ENCODE measurements around the gene APBB1. TPM values are rescaled to one million over a fixed set of nuclear protein-coding genes. Genes with fewer than 3 reads are reported as not detected.

APBB1 gene
- total and polyA plus RNA-seq, 8 donors = 18.8 to 60.1 (median 22.0) TPM

DNA sequence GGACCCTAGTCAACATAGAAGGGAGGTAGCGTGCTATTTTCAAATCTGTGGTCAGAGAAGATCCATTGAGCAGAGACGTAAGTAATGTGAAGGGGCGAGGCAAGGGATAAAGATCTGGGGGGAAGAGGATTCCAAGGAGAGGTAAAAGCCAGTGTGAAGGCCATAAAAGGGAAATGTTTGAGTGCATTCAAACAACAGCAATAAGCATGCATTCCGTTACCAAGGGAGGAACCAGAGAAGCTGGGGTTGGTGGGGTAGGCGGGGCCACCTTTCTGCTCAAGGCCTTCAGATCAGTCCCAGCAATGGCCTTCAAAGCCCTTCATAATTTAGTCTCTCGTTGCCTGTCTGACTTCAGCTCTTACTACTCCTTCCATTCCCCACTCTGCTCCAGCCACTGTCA is 47.1 kb downstream of the APBB1 start:
- no peaks in the 10 kb centered on the region for H3K4me1 ChIP-seq
- H3K36me3 ChIP-seq = no peaks in the 10 kb centered on the region
- intact Hi-C loops (cut with DNase I; ENCODE audit: low total_unique reads) = loop anchor here (10.0 kb wide), 1 partner anchor 133 kb away; no protein-coding TSS in a partner anchor
- H3K4me3 ChIP-seq = no peak overlapping the region
- no peak for DNase-seq
- H3K27ac ChIP-seq = no peak overlapping the region
- TF ChIP-seq POLR2A (IDR thresholded peaks at IDR 0.05) (no peak), EP300 (IDR thresholded peaks at IDR 0.05) (no peak), POLR2AphosphoS5 (IDR thresholded peaks at IDR 0.05) (no peak)
- TF ChIP-seq, protein P1, sequence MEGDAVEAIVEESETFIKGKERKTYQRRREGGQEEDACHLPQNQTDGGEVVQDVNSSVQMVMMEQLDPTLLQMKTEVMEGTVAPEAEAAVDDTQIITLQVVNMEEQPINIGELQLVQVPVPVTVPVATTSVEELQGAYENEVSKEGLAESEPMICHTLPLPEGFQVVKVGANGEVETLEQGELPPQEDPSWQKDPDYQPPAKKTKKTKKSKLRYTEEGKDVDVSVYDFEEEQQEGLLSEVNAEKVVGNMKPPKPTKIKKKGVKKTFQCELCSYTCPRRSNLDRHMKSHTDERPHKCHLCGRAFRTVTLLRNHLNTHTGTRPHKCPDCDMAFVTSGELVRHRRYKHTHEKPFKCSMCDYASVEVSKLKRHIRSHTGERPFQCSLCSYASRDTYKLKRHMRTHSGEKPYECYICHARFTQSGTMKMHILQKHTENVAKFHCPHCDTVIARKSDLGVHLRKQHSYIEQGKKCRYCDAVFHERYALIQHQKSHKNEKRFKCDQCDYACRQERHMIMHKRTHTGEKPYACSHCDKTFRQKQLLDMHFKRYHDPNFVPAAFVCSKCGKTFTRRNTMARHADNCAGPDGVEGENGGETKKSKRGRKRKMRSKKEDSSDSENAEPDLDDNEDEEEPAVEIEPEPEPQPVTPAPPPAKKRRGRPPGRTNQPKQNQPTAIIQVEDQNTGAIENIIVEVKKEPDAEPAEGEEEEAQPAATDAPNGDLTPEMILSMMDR (IDR thresholded peaks at IDR 0.05) = no peak
- H3K27me3 ChIP-seq = no peaks in the 10 kb centered on the region
- no peaks in the 10 kb centered on the region for H3K9me3 ChIP-seq
- whole genome bisulfite sequencing, 5 donors = 82 to 88% (median 85%) methylated on average over 6 of the region's 6 CpGs

DNA sequence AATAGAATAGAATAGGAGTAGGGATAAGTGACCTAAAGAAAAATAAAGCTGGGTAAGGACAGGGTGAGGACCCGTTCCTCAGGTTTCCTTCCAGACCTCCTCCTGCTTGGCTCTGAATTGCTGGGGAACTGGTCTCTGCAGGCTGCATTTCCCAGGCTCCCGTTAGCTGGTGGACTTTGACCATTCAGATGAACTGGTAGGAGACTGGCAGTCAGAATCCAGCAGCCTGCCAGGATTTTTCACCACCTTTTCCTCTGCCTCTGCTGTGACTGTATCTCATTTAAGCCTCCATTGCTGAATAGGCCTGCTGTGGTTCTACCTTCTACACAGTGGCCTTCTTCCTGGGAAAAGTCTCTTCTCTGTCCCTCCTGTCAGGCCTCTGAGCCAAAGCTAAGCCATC is 53.2 kb downstream of the APBB1 start:
- intact Hi-C loops (cut with DNase I; ENCODE audit: low total_unique reads) = no loop called here
- no peaks in the 10 kb centered on the region for H3K27me3 ChIP-seq
- H3K4me3 ChIP-seq = no peak overlapping the region
- H3K9me3 ChIP-seq = no peaks in the 10 kb centered on the region
- H3K27ac ChIP-seq = peak overlapping the region; percentile 23 to 61 (median 26)
- 23 to 69% (median 36%) methylated on average over 2 of the region's 2 CpGs for WGBS, 5 donors
- TF ChIP-seq POLR2A (IDR thresholded peaks at IDR 0.05) (no peak), EP300 (IDR thresholded peaks at IDR 0.05) (no peak), POLR2AphosphoS5 (IDR thresholded peaks at IDR 0.05) (peak in 1 of 3 donors; percentile 16)
- TF ChIP-seq, protein P1 (IDR thresholded peaks at IDR 0.05) = no peak
- H3K4me1 ChIP-seq = peaks cover 0 to 31% (median 15%) of the 10 kb centered on the region in 4 donors
- no peaks in the 10 kb centered on the region for H3K36me3 ChIP-seq
- peak; percentile 78 to 92 for DNase-seq

DNA sequence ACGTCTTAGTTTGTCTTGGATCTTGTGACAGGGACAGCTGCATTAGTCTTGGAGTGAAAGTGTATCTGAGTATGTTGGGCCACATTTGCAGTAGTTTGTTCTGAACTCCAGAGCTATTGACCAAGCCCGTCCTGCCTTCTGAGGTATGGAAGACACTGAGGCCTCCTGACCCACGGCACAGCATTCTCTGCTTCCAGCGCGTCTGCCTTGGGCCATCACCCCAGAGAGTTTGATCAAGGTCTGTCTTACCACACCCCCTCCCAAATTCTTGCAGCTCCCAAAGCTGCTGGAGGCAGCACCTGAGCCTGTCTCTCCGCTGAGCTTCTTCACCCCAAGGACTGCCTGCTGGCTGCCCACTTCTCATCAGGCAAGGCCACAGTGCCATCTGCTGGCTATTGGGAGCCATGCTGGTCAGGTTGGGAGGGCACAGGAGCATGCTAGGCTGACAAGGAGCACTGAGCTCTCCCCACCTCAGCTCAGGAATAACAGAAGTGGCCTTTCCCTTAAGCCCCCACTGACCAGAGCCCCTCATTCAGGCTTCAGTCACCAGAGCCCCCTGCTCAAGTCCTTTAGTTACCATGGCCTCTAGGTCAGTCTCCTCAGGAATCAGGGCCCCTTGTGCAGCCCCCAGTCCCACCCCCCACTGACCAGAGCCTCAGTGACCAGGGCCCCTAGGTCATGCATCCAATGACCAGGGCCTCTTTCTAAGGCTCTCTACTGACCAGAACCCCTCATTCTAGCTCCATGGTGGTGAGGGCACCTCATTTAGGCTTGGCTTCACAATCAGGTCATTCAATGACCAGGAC is 55.8 kb downstream of the APBB1 start:
- 49 to 70% (median 56%) methylated on average over 6 of the region's 6 CpGs for WGBS, 5 donors
- peak; percentile 87 to 93 for DNase-seq
- H3K27ac ChIP-seq = peak overlapping the region in 3 of 5 donors; percentile 8 to 58 (median 23)
- intact Hi-C loops (cut with DNase I; ENCODE audit: low total_unique reads) = loop anchor here (5.0 kb wide), 1 partner anchor 341 kb away; no protein-coding TSS in a partner anchor
- peaks cover 0 to 31% (median 16%) of the 10 kb centered on the region in 4 donors for H3K4me1 ChIP-seq
- H3K9me3 ChIP-seq = no peaks in the 10 kb centered on the region
- H3K4me3 ChIP-seq = no peak overlapping the region
- H3K36me3 ChIP-seq = no peaks in the 10 kb centered on the region
- no peak for TF ChIP-seq POLR2AphosphoS5 (IDR thresholded peaks at IDR 0.05)
- TF ChIP-seq, protein P1 (IDR thresholded peaks at IDR 0.05) = peak in 5 of 7 experiments; percentile 81 to 87 (median 83)
- H3K27me3 ChIP-seq = no peaks in the 10 kb centered on the region

DNA sequence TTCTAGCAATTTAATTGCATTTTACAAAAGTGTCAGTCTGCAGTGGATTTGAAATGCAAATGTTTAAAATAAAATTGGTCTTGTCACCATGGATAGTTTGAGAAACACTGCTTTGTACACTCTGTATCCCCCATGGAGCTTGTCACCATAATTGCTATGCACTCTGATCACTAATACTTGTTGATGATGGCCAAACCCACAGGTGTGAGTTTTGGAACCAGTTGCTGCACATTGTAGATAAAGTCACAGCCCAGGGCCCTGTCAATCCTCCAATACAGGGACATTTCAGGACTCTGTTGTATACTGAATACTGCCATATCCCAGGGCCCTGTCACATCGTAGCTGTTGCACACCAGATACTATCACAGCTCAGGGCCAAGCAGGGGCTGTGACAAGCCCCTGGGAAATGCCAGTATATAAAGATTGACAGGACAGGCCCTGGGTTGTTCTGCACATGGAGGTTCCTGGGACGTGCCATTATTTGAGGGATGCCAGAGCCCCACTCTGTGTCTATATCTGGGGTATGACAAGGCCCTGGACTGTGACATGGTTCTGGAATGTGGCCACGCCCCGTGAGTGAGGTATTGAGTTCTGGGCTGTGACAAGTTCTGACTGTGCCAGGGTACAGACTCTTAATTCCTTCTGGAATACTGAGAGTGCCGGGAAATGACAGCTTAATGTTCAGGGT is 56.6 kb downstream of the APBB1 start:
- TF ChIP-seq POLR2A (IDR thresholded peaks at IDR 0.05) (no peak), EP300 (IDR thresholded peaks at IDR 0.05) (no peak), POLR2AphosphoS5 (IDR thresholded peaks at IDR 0.05) (peak in 1 of 3 donors; percentile 26)
- TF ChIP-seq, protein P1 (IDR thresholded peaks at IDR 0.05) = no peak
- Histone ChIP-seq H3K9me3 (no peaks in the 10 kb centered on the region), H3K27ac (peak overlapping the region in 3 of 5 donors; percentile 8 to 58 (median 23)), H3K27me3 (no peaks in the 10 kb centered on the region), H3K4me1 (peaks cover 0 to 31% (median 19%) of the 10 kb centered on the region in 4 donors), H3K4me3 (no peak overlapping the region), H3K36me3 (no peaks in the 10 kb centered on the region)
- peak in 1 of 2 donors; percentile 29 for DNase-seq
- intact Hi-C loops (cut with DNase I; ENCODE audit: low total_unique reads) = loop anchor here (5.0 kb wide), 1 partner anchor 340 kb away; no protein-coding TSS in a partner anchor
- 52 to 65% (median 58%) methylated on average over 5 of the region's 5 CpGs for WGBS, 5 donors

Data from stomach (tissue), 9 donors.